ENCODE data around the gene SRSF5.
A peak's percentile ranks its signal among the peaks of the same experiment; 100 is the strongest.
"Not testable (repeated sequence)": the region's sequence is repeated elsewhere in the genome, so short reads cannot be mapped to it uniquely, and the experiment has no call there.

SRSF5 gene

DNA sequence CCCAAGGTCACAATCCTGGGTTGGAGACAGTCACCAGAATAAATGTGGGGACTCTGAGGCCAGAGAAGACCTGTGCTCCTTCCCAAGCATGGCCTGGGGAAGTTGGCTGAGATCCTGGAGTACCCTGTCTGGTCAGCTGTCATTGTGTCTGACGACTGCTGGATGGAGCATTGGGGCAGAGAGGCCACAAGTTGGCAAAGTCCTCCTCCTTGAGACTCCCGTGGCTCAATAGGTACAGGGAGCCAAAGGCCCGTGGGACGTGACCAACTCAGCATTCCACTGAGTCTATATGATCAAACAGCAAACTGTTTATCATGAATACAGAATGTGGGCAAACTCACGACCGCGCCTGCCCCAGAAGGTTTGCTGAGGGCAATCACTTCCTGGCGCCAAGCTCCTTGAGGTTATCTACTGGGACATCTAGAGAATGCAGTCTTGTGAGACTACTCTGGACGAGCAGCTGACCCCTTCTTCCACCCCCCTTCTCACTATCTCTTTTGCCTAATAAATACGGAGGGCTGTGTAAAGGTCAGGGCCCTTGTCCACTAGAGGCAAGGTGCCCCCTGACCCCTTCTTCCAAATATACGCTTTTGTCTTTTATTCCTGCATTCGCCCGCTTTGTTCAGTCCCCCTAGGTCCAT is 44.4 kb downstream of the SRSF5 start:
- no peak for DNase-seq

DNA sequence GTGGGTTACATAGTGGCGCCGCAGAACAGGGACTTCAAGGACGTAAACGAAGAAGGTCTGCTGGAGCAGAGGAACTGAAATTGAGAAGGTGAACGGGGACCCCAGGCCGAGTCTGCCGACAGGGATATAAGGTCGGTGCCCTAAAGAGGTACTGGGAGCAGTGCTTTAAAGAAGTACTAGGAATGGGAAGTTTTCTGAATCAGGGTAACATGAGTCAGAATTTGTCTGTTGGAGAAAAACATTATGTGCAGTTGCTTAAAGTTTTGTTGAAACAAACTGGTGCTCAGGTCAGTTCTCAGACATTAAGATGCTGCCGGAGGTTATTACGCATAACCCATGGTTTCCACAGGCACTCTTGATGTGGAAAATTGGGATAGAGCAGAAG is 44.9 kb downstream of the SRSF5 start:
- no peak for DNase-seq

DNA sequence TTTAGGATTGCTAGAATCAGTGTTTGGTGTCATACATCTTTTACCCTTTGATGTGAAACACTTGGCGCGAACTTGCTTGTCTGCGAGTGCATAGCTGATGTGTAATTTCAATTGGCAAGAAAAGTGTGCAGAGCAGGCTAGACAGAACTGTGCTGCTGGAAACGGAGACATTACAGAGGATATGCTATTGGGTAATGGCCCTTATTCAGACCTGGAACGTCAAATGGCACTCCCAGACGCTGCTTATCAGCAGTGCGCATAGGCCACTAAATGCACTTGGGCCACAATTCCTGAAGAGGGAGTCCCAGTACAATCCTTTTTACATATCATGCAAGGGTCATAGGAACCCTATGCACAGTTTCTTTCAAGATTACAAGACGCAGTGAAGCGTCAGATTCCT is 45.8 kb downstream of the SRSF5 start:
- DNase-seq, result peak; percentile 16

DNA sequence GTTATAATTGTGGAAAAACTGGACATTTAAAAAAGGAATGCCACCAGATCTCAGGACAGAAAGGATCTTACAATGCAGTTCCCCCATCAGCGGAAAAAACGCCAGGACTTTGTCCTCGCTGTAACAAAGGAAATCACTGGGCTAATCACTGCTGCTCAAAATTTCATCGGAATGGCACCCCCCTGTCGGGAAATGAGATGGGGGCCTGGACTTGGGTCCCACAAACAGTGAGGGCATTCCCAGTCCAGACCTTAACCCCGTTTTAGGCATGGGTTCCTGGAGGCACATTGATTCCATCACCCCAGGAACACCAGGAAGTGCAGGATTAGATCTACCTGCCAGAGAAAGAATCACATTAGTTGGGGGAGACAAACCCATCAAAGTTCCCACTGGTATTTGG is 46.4 kb downstream of the SRSF5 start:
- DNase-seq, result not testable (repeated sequence)

DNA sequence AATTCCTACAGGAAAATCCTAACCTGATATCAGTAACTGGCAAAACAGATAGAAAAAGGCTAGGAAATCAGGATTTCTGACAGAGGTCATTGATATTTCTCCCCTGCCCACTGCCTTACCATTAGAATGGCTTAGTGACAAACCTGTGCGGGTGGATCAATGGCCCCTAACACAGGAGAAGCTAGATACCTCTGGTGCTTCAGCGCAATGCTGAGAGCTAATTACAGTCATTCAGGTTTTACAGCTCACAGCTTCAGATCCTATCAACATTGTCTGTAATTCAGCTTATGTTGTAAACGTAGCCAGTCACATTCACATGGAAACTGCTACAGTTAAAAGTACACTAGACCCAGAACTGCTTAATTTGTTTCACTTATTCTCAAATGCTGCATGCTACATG is 47.5 kb downstream of the SRSF5 start:
- DNase-seq, result no peak

DNA sequence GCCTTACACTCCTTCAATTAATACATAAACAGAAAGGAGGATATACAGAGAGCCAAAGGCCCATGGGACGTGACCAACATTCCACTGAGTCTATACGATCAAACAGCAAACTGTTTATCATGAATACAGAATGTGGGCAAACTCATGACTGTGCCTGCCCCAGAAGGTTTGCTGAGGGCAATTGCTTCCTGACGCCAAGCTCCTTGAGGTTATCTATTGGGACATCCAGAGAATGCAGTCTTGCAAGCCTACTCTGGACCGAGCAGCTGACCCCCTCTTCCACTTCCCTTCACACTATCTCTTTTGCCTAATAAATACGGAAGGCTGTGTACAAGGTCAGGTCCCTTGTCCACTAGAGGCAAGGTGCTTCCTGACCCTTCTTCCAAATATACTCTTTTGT is 48.6 kb downstream of the SRSF5 start:
- no peak for DNase-seq

DNA sequence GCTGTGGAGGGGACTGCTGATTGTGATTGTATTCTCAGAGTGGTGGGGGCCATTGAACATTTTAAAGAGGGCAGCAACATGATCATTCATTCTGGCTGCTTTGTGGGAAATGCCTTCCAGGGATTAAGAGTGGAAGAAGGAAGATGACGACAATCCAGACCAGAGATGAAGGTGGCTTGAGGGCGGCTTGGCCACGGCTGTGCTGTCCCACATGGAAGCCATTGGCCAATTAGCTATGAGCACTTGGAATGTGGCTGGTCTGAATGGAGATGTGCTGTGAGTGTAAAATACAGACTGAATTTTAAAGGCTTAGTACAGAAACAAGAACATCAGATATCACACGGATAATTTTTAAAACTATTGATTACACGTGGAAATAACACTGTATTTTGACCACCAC is 49.3 kb downstream of the SRSF5 start:
- DNase-seq, result no peak

DNA sequence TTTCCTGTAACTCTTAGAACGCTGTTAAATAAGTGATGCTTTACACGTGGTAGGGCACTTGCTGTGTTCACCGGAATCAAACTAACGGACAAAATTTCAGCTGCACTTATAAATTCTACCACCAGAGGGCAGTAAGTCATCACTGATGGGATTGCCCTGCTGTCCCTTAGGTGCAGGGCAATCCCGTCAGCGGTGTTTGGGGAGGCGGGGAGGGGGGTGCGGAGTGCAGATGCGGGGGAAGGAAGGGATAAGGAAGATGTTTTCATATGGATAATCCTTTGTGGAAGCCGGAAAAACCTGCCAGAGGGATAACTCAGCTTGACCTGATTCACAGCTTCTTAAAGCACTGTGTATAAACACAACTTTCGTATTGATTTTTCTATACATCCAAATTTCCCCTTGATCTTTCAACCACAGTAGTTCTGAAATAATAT is 51.8 kb downstream of the SRSF5 start:
- DNase-seq, result peak; percentile 95

DNA sequence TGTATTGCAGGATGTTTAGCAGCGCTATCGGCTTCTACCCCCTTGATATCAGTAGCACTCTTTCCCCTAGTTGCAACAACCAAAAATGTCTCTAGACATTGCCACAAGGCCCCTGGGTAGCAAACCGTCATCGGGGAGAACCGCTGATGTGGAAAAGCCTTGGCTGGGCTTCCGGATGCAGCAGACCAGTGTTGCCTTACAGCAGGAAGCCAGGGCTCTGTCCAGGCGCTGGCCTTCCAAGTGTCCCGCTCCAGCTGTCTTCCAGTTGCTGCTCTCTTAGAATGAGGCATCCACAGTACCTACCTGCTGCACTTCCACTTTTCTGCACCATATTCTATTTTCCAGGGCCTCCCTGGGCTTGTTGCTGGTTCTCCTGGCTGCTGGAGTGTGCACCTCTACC is 52.7 kb downstream of the SRSF5 start:
- DNase-seq, result no peak

DNA sequence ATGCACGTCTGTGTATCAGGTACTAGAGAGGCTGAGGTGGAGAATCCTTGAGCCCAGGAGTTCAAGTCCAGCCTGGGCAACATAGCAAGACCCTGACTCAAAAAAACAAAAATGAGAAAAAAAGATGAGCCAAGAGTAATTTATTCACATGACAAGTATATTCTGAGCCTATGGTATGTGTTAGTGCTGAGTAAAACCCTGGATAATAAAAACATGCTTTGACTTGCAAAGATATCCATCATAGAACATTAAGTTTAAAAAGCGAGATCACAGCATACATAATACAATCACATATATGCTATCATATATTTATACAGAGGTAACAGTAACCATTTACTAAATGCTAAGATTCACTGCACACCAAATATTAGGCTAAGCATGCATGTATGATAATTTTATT is 54.0 kb downstream of the SRSF5 start:
- DNase-seq, result no peak

Data from NCI-H1694 (cell line).